Measurements from ENCODE around the gene GULP1. TPM values are rescaled to one million over a fixed set of nuclear protein-coding genes. Genes with fewer than 3 reads are reported as not detected.
"Not testable (repeated sequence)": the region's sequence is repeated elsewhere in the genome, so short reads cannot be mapped to it uniquely, and the experiment has no call there.

GULP1 gene
- total RNA-seq, 1 donor from 2014 or later, result not detected

GRCh38 chr2:188295067-188295685 is 3.5 kb downstream of the GULP1 start:
- CTCF ChIA-PET, result no interaction called here
- POLR2A ChIA-PET, result no interaction called here
- Mint-ChIP-seq H3K4me1 (no peaks in the 10 kb centered on the region), H3K27ac (no peak overlapping the region), H3K9me3 (peaks cover 4% of the 10 kb centered on the region), H3K27me3 (peaks cover 31% of the 10 kb centered on the region), H3K36me3 (ENCODE audit: low read depth) (no peaks in the 10 kb centered on the region), H3K4me3 (no peak overlapping the region)
- intact Hi-C loops (cut with micrococcal nuclease), result no loop called here
- TF ChIP-seq, protein P1, sequence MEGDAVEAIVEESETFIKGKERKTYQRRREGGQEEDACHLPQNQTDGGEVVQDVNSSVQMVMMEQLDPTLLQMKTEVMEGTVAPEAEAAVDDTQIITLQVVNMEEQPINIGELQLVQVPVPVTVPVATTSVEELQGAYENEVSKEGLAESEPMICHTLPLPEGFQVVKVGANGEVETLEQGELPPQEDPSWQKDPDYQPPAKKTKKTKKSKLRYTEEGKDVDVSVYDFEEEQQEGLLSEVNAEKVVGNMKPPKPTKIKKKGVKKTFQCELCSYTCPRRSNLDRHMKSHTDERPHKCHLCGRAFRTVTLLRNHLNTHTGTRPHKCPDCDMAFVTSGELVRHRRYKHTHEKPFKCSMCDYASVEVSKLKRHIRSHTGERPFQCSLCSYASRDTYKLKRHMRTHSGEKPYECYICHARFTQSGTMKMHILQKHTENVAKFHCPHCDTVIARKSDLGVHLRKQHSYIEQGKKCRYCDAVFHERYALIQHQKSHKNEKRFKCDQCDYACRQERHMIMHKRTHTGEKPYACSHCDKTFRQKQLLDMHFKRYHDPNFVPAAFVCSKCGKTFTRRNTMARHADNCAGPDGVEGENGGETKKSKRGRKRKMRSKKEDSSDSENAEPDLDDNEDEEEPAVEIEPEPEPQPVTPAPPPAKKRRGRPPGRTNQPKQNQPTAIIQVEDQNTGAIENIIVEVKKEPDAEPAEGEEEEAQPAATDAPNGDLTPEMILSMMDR (IDR thresholded peaks at IDR 0.05), result no peak
- ATAC-seq (ENCODE audit: low read depth), result no peak
- no peak for DNase-seq

DNA sequence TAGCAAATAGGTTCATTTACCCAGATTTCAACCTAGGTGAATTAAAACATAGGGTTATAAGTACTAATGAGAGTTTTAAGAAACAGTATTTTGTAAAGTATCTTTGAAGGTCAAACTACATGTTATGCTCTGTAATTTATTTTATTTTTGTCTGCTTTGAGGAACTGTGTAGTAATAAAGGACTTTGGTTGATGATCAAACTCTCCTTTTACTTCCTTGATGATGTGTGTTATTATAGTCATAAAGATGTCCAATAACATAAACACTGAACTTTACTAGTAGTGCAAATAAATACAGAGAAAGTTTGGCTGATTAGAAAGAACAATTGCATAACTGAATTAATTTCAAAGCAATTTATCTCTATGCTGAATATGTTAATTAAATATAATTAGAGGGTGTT is 6.3 kb downstream of the GULP1 start:
- Mint-ChIP-seq H3K4me3 (no peak overlapping the region), H3K27me3 (peaks cover 11% of the 10 kb centered on the region), H3K27ac (no peak overlapping the region), H3K4me1 (no peaks in the 10 kb centered on the region), H3K36me3 (ENCODE audit: low read depth) (no peaks in the 10 kb centered on the region), H3K9me3 (peaks cover 4% of the 10 kb centered on the region)
- POLR2A ChIA-PET, result no interaction called here
- DNase-seq, result no peak
- CTCF ChIA-PET, result no interaction called here
- TF ChIP-seq, protein P1 (IDR thresholded peaks at IDR 0.05), result no peak
- no peak for ATAC-seq (ENCODE audit: low read depth)
- intact Hi-C loops (cut with micrococcal nuclease), result no loop called here

- H3K36me3 Mint-ChIP-seq (ENCODE audit: low read depth); H3K4me3 Mint-ChIP-seq; H3K27ac Mint-ChIP-seq; H3K4me1 Mint-ChIP-seq; H3K9me3 Mint-ChIP-seq; DNase-seq; ATAC-seq (ENCODE audit: low read depth); intact Hi-C loops (cut with micrococcal nuclease); POLR2A ChIA-PET; H3K27me3 Mint-ChIP-seq: not testable (repeated sequence)
- CTCF ChIA-PET, result interaction anchor here (0.6 kb wide), 1 partner anchor 383 kb away, joined by 3 read pairs; no protein-coding TSS in a partner anchor
These were observed 7.3 kb downstream of the GULP1 start for GRCh38 chr2:188298937-188299371.

DNA sequence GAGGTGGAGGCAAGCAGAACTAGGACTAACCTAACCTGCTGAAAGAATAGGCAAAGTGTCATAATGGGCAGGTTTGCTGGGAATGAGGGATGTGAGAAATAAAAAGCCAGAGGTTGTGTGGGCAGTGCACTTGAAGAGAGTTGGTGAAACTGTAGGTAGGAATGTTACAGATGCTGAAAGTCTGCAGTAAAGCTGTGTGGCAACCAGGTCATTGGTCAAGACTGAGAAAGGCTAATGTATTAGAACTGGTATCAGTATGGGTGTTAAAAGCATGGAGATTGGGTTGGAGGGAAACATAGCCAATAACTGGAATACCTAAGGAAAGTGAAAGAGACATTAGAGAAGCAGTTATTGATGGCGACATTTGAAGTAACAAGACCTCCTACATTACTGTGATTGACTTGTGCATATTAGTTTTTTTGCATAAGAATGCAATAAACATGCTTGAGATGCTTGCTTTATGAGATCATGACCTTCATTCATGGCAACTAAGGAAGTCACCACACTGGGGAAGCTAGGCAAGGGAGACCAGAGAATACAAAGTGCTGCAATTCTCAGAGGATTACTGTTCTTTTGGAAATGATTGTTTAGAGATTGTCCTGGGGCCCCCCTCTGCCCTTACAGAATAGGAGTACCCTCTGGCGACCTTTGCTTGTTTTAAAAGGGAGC is 11.8 kb downstream of the GULP1 start:
- CTCF ChIA-PET, result no interaction called here
- intact Hi-C loops (cut with micrococcal nuclease), result no loop called here
- Mint-ChIP-seq H3K4me3 (no peak overlapping the region), H3K27ac (no peak overlapping the region), H3K9me3 (peaks cover 4% of the 10 kb centered on the region), H3K36me3 (ENCODE audit: low read depth) (no peaks in the 10 kb centered on the region), H3K27me3 (no peaks in the 10 kb centered on the region), H3K4me1 (no peaks in the 10 kb centered on the region)
- ATAC-seq (ENCODE audit: low read depth) (no peak), DNase-seq (no peak)
- POLR2A ChIA-PET, result no interaction called here
- TF ChIP-seq, protein P1 (IDR thresholded peaks at IDR 0.05), result no peak

- no peaks in the 10 kb centered on the region for H3K27me3 Mint-ChIP-seq
- TF ChIP-seq, protein P1 (IDR thresholded peaks at IDR 0.05), result no peak
- H3K27ac Mint-ChIP-seq, result no peak overlapping the region
- H3K4me1 Mint-ChIP-seq, result no peaks in the 10 kb centered on the region
- H3K4me3 Mint-ChIP-seq, result no peak overlapping the region
- ChIA-PET CTCF (no interaction called here), POLR2A (no interaction called here)
- DNase-seq (no peak), ATAC-seq (ENCODE audit: low read depth) (no peak)
- H3K9me3 Mint-ChIP-seq, result no peaks in the 10 kb centered on the region
- intact Hi-C loops (cut with micrococcal nuclease), result no loop called here
- H3K36me3 Mint-ChIP-seq (ENCODE audit: low read depth), result no peaks in the 10 kb centered on the region
These were observed 13.6 kb downstream of the GULP1 start for GRCh38 chr2:188305271-188305670.
